SK-N-SH (cell line): Measurements from ENCODE around the gene COBLL1. TPM values are rescaled to one million over a fixed set of nuclear protein-coding genes. Genes with fewer than 3 reads are reported as not detected.

ENCODE experiments used
- CTCF ChIA-PET: fragments of 300-600, 350-600 bp; formaldehyde crosslinking; extraction: SDS; loops from one replicate; lab custom pipeline; 2021; lab: Yijun Ruan, JAX
- POLR2A ChIA-PET: fragments of 350-600 bp; sonication (Branson Sonifier 250); formaldehyde crosslinking; extraction: SDS; loops from one replicate; lab custom pipeline; 2020; ENCODE audit warnings: antibody characterized with exemption, inconsistent platforms; lab: Yijun Ruan, JAX
- DNase-seq: peaks from one replicate; pipeline ENCODE4 v3.0.0; 2012
- H2AFZ ChIP-seq: fragments of 200-600 bp; sonication (generic); 2 replicates; pipeline ENCODE4 v1.8.1; 2016; ENCODE audit warnings: antibody characterized with exemption, mild to moderate bottlenecking, low read depth
- H3F3A ChIP-seq: fragments of 200-600 bp; sonication (generic); replicated peaks from 2 replicates; pipeline ENCODE3; 2016; ENCODE audit warnings: antibody characterized with exemption, mild to moderate bottlenecking; ENCODE audit not compliant: insufficient read depth
- H3K27ac ChIP-seq, 2 experiments: fragments of 200-500 bp in 1 of 2; fragments of 200-600 bp in 1 of 2; sonication (Bioruptor generic) in 1 of 2; sonication (generic), shearing (Covaris generic) in 1 of 2; 2 replicates each; pipeline versions ENCODE4 v1.5.1 to v1.6.1; 2014 to 2016; ENCODE audit warnings: low read depth in 2 of 2, inconsistent platforms in 1 of 2, low read length in 1 of 2, mild to moderate bottlenecking in 1 of 2, mixed read lengths in 1 of 2
- H3K27me3 ChIP-seq: fragments of 200-600 bp; sonication (generic), shearing (Covaris generic); 2 replicates; pipeline ENCODE4 v1.6.1; 2016; ENCODE audit warnings: mixed run types; ENCODE audit not compliant: insufficient read depth
- H3K36me3 ChIP-seq, 2 experiments: fragments of 200-500 bp in 1 of 2; fragments of 200-600 bp in 1 of 2; sonication (Bioruptor generic) in 1 of 2; sonication (generic) in 1 of 2; replicated peaks in 1 of 2; 2 replicates each; pipeline versions ENCODE3 to v1.5.1; 2014 to 2016; ENCODE audit warnings: low read length in 1 of 2, mild to moderate bottlenecking in 1 of 2; ENCODE audit not compliant: insufficient read depth in 2 of 2, control insufficient read depth in 1 of 2
- H3K4me1 ChIP-seq, 2 experiments: fragments of 200-500 bp in 1 of 2; fragments of 200-600 bp in 1 of 2; sonication (Bioruptor generic) in 1 of 2; sonication (generic), shearing (Covaris generic) in 1 of 2; 2 replicates each; pipeline versions ENCODE4 v1.5.1 to v1.6.1; 2014 to 2016; ENCODE audit warnings: low read depth in 1 of 2, low read length in 1 of 2, mixed run types in 1 of 2; ENCODE audit not compliant: insufficient read depth in 2 of 2, control insufficient read depth in 1 of 2
- H3K4me2 ChIP-seq: fragments of 200-600 bp; sonication (generic), shearing (Covaris generic); 2 replicates; pipeline ENCODE4 v1.6.1; 2017; ENCODE audit warnings: mixed run types
- H3K4me3 ChIP-seq, 2 experiments: fragments of 200-500 bp in 1 of 2; fragments of 200-600 bp in 1 of 2; sonication (Bioruptor generic) in 1 of 2; sonication (generic), shearing (Covaris generic) in 1 of 2; 2 replicates each; pipeline versions ENCODE4 v1.5.1 to v1.8.1; 2014 to 2016; ENCODE audit warnings: low read depth in 2 of 2, inconsistent platforms in 1 of 2, low read length in 1 of 2, mild to moderate bottlenecking in 1 of 2, mixed read lengths in 1 of 2, moderate library complexity in 1 of 2
- H3K79me2 ChIP-seq: fragments of 200-600 bp; sonication (generic); 2 replicates; pipeline ENCODE4 v1.8.1; 2017; ENCODE audit warnings: mild to moderate bottlenecking; ENCODE audit not compliant: insufficient read depth
- H3K9ac ChIP-seq: fragments of 200-600 bp; sonication (generic); 2 replicates; pipeline ENCODE4 v1.6.1; 2017; ENCODE audit warnings: mixed run types
- H3K9me2 ChIP-seq: fragments of 200-600 bp; sonication (generic); 2 replicates; pipeline ENCODE4 v1.6.1; 2017; ENCODE audit warnings: mixed run types
- H3K9me3 ChIP-seq: fragments of 200-600 bp; sonication (generic); 2 replicates; pipeline ENCODE4 v1.6.1; 2017; ENCODE audit warnings: mixed run types, mild to moderate bottlenecking, moderate library complexity
- H4K20me1 ChIP-seq: fragments of 200-600 bp; sonication (generic); 2 replicates; pipeline ENCODE4 v1.6.1; 2017; ENCODE audit warnings: mild to moderate bottlenecking, mixed run types; ENCODE audit not compliant: insufficient read depth
- FOSL2 ChIP-seq: IDR thresholded peaks from 2 replicates; pipeline ENCODE4 v1.4.0; 2012; ENCODE audit warnings: low read depth, mild to moderate bottlenecking, moderate library complexity, borderline replicate concordance
- FOXJ3 ChIP-seq: sonication (generic); formaldehyde crosslinking; IDR thresholded peaks from 2 replicates; pipeline ENCODE4 v1.5.1; 2020; ENCODE audit warnings: mild to moderate bottlenecking, missing genetic modification reagents
- FOXM1 ChIP-seq: IDR thresholded peaks from 2 replicates; pipeline ENCODE4 v1.4.0; 2012; ENCODE audit warnings: low read depth, mild to moderate bottlenecking
- JUND ChIP-seq: IDR thresholded peaks from 2 replicates; pipeline ENCODE4 v1.4.0; 2012
- MEF2A ChIP-seq: IDR thresholded peaks from 2 replicates; pipeline ENCODE4 v1.4.0; 2012; ENCODE audit warnings: low read depth, borderline replicate concordance
- MXI1 ChIP-seq: IDR thresholded peaks from 2 replicates; pipeline ENCODE4 v1.6.1; 2012; ENCODE audit warnings: mild to moderate bottlenecking, low read depth, low read length, improper control_type of control experiment
- NRF1 ChIP-seq: IDR thresholded peaks from 2 replicates; pipeline ENCODE4 v1.6.1; 2012; ENCODE audit warnings: low read depth, mild to moderate bottlenecking, low read length
- RAD21 ChIP-seq: IDR thresholded peaks from 2 replicates; pipeline ENCODE4 v1.6.1; 2012; ENCODE audit warnings: mild to moderate bottlenecking, low read length
- RCOR1 ChIP-seq: fragments of 150-350 bp; IDR thresholded peaks from 2 replicates; pipeline ENCODE4 v1.6.1; 2017; ENCODE audit warnings: antibody characterized with exemption, low read length
- RFX5 ChIP-seq: IDR thresholded peaks from 2 replicates; pipeline ENCODE4 v1.6.1; 2012; ENCODE audit warnings: mild to moderate bottlenecking, improper control_type of control experiment, low read length
- RXRA ChIP-seq: IDR thresholded peaks from 2 replicates; pipeline ENCODE4 v1.4.0; 2012; ENCODE audit warnings: low read depth, mild to moderate bottlenecking, borderline replicate concordance
- YY1 ChIP-seq: IDR thresholded peaks from 2 replicates; pipeline ENCODE4 v1.4.0; 2012; ENCODE audit warnings: low read depth, mild to moderate bottlenecking
- whole genome bisulfite sequencing: methylation state at CpG from one replicate; pipeline ENCODE4 v1.1.6; 2017; ENCODE audit warnings: low lambda C conversion rate; 5-methylcytosine and 5-hydroxymethylcytosine counted together
- polyA plus RNA-seq, 3 experiments: library from polyadenylated mRNA; depleted of rRNA; stranded (reverse); fragments of >200 nt; gene quantifications; 2 replicates each; pipeline ENCODE4 v1.2.3, GENCODE V29; 2012
- TF ChIP-seq, protein P1 (sequence below): fragments of 150-350 bp; IDR thresholded peaks from 2 replicates; pipeline ENCODE4 v1.6.1; 2017; ENCODE audit warnings: antibody characterized with exemption, low read length, low read depth, borderline replicate concordance
- TF ChIP-seq, protein P2 (sequence below): fragments of 200-600 bp; sonication (generic); IDR thresholded peaks from 2 replicates; pipeline ENCODE4 v1.6.1; 2017; ENCODE audit warnings: antibody characterized with exemption, mild to moderate bottlenecking, moderate library complexity
- TF ChIP-seq, protein P3 (sequence below): IDR thresholded peaks from 2 replicates; pipeline ENCODE4 v1.4.0; 2012; ENCODE audit warnings: low read depth, borderline replicate concordance

Gene COBLL1
- polyA plus RNA-seq, 1 of the 3 experiments (the other 2 are of a cell fraction), result 3.1 TPM

DNA sequence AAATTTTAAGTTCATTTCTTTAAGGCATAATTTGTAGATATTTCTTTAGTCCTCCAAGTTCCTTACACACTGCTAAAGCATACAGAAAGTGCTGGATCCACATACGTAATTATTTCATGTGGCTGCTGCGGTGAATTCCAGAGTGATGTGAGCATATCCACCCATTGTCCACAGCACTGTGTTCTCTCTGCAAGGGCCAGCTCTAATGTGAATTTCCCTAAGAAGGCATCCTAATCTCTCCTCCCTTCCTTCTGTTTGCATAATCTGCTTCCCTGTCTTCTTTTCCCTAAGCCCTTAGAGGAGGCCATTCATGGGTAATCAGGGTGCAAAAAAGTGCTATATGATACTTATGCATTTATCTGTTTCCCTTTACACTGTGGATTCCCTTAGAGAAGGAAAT is 57.2 kb downstream of the COBLL1 start:
- DNase-seq, result no peak
- H3K4me3 ChIP-seq, result no peak overlapping the region
- TF ChIP-seq RFX5, result no peak
- TF ChIP-seq RCOR1, result no peak
- no peak for TF ChIP-seq FOXM1
- TF ChIP-seq, protein P1, sequence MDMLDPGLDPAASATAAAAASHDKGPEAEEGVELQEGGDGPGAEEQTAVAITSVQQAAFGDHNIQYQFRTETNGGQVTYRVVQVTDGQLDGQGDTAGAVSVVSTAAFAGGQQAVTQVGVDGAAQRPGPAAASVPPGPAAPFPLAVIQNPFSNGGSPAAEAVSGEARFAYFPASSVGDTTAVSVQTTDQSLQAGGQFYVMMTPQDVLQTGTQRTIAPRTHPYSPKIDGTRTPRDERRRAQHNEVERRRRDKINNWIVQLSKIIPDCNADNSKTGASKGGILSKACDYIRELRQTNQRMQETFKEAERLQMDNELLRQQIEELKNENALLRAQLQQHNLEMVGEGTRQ, result no peak
- TF ChIP-seq, protein P2, sequence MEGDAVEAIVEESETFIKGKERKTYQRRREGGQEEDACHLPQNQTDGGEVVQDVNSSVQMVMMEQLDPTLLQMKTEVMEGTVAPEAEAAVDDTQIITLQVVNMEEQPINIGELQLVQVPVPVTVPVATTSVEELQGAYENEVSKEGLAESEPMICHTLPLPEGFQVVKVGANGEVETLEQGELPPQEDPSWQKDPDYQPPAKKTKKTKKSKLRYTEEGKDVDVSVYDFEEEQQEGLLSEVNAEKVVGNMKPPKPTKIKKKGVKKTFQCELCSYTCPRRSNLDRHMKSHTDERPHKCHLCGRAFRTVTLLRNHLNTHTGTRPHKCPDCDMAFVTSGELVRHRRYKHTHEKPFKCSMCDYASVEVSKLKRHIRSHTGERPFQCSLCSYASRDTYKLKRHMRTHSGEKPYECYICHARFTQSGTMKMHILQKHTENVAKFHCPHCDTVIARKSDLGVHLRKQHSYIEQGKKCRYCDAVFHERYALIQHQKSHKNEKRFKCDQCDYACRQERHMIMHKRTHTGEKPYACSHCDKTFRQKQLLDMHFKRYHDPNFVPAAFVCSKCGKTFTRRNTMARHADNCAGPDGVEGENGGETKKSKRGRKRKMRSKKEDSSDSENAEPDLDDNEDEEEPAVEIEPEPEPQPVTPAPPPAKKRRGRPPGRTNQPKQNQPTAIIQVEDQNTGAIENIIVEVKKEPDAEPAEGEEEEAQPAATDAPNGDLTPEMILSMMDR, result no peak
- no peak for TF ChIP-seq RXRA
- TF ChIP-seq MXI1, result no peak
- TF ChIP-seq, protein P3, sequence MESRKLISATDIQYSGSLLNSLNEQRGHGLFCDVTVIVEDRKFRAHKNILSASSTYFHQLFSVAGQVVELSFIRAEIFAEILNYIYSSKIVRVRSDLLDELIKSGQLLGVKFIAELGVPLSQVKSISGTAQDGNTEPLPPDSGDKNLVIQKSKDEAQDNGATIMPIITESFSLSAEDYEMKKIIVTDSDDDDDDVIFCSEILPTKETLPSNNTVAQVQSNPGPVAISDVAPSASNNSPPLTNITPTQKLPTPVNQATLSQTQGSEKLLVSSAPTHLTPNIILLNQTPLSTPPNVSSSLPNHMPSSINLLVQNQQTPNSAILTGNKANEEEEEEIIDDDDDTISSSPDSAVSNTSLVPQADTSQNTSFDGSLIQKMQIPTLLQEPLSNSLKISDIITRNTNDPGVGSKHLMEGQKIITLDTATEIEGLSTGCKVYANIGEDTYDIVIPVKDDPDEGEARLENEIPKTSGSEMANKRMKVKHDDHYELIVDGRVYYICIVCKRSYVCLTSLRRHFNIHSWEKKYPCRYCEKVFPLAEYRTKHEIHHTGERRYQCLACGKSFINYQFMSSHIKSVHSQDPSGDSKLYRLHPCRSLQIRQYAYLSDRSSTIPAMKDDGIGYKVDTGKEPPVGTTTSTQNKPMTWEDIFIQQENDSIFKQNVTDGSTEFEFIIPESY, result no peak
- TF ChIP-seq FOSL2, result no peak
- no peak for TF ChIP-seq FOXJ3
- H3K4me2 ChIP-seq, result no peak overlapping the region
- no peaks in the 10 kb centered on the region for H3K79me2 ChIP-seq
- no peaks in the 10 kb centered on the region for H3K36me3 ChIP-seq
- H3K9me3 ChIP-seq, result no peaks in the 10 kb centered on the region
- no peaks in the 10 kb centered on the region for H3F3A ChIP-seq
- CTCF ChIA-PET, result no interaction called here
- H4K20me1 ChIP-seq, result no peaks in the 10 kb centered on the region
- no peak overlapping the region for H3K9ac ChIP-seq
- POLR2A ChIA-PET, result no interaction called here
- H2AFZ ChIP-seq, result no peak overlapping the region
- no peaks in the 10 kb centered on the region for H3K27me3 ChIP-seq
- WGBS, result 93% methylated on average over 2 of the region's 2 CpGs
- peaks cover 2 to 4% of the 10 kb centered on the region in 2 experiments; a peak in 3 of 4 replicates for H3K4me1 ChIP-seq
- peak overlapping the region in 1 of 2 experiments; percentile 85; a peak in 1 of 4 replicates for H3K27ac ChIP-seq
- no peaks in the 10 kb centered on the region for H3K9me2 ChIP-seq

DNA sequence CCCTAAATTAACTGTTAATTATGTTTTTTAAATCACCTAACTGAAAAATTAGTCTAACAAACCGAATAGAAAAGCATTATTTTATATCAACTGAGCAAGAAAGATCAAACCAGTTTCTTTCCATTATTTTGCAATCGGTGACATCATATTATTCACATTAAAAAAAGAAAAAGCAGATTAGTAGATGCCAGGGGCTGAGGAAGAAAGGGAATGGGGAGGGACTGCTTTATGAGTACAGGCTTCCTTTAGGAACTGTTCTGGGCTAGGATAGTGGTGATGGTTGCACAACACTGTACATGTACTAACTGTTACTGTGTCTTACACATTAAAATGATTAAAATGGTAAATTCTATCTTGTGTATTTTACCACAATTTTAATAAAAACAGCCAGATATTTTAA is 59.3 kb downstream of the COBLL1 start:
- 91% methylated on average over 2 of the region's 2 CpGs for WGBS
- ChIA-PET CTCF (no interaction called here), POLR2A (no interaction called here)
- no peak for DNase-seq
- no peaks in the 10 kb centered on the region for H3K27me3 ChIP-seq
- no peak overlapping the region for H3K27ac ChIP-seq
- no peaks in the 10 kb centered on the region for H3K79me2 ChIP-seq
- no peaks in the 10 kb centered on the region for H3K36me3 ChIP-seq
- H3K9me2 ChIP-seq, result no peaks in the 10 kb centered on the region
- TF ChIP-seq MEF2A (no peak), JUND (no peak), NRF1 (no peak), YY1 (no peak), RAD21 (no peak)
- TF ChIP-seq, protein P2, result no peak
- TF ChIP-seq, all 33 proteins: peak for 0
- Histone ChIP-seq H3K9me3 (no peaks in the 10 kb centered on the region), H3K4me1 (peaks cover 2 to 4% of the 10 kb centered on the region in 2 experiments; a peak in 3 of 4 replicates), H3K9ac (no peak overlapping the region), H2AFZ (no peak overlapping the region), H3K4me3 (no peak overlapping the region), H3K4me2 (no peak overlapping the region), H4K20me1 (no peaks in the 10 kb centered on the region), H3F3A (no peaks in the 10 kb centered on the region)
